H9 (cell line): ENCODE measurements around the gene SLC29A2. TPM values are rescaled to one million over a fixed set of nuclear protein-coding genes. Genes with fewer than 3 reads are reported as not detected.
A peak's percentile ranks its signal among the peaks of the same experiment; 100 is the strongest.

Experiments used
- DNase-seq: peaks from one replicate; pipeline ENCODE4 v3.0.0-alpha.2; 2017
- H2AFZ ChIP-seq: one replicate; pipeline ENCODE4 v1.6.1; 2013; ENCODE audit warnings: mild to moderate bottlenecking, low read length, control low read depth, moderate library complexity
- H2AK5ac ChIP-seq: 2 replicates; pipeline ENCODE4 v1.6.1; 2013; ENCODE audit warnings: low read length, control low read depth, mixed read lengths; ENCODE audit not compliant: insufficient read length
- H2BK120ac ChIP-seq: one replicate; pipeline ENCODE4 v1.6.1; 2013; ENCODE audit warnings: low read depth, mild to moderate bottlenecking, low read length, control low read depth, inconsistent platforms; ENCODE audit not compliant: poor library complexity, severe bottlenecking
- H2BK12ac ChIP-seq: 2 replicates; pipeline ENCODE4 v1.6.1; 2013; ENCODE audit warnings: low read length, control low read depth, mixed read lengths, low read depth; ENCODE audit not compliant: insufficient read length
- H2BK15ac ChIP-seq: 2 replicates; pipeline ENCODE4 v1.6.1; 2013; ENCODE audit warnings: low read depth, low read length, control low read depth
- H2BK20ac ChIP-seq: one replicate; pipeline ENCODE4 v1.6.1; 2013; ENCODE audit warnings: low read depth, mild to moderate bottlenecking, low read length, control low read depth, inconsistent platforms; ENCODE audit not compliant: poor library complexity, severe bottlenecking
- H2BK5ac ChIP-seq: 2 replicates; pipeline ENCODE4 v1.6.1; 2013; ENCODE audit warnings: low read length, control low read depth, mixed read lengths; ENCODE audit not compliant: insufficient read length
- H3K14ac ChIP-seq: 2 replicates; pipeline ENCODE4 v1.6.1; 2013; ENCODE audit warnings: low read length, control low read depth; ENCODE audit not compliant: insufficient read depth
- H3K18ac ChIP-seq: 2 replicates; pipeline ENCODE4 v1.6.1; 2013; ENCODE audit warnings: low read depth, mild to moderate bottlenecking, mixed read lengths, low read length, control low read depth; ENCODE audit not compliant: insufficient read length
- H3K23ac ChIP-seq: 2 replicates; pipeline ENCODE4 v1.6.1; 2013; ENCODE audit warnings: low read length, control low read depth, mixed read lengths, low read depth; ENCODE audit not compliant: insufficient read length
- H3K23me2 ChIP-seq: 2 replicates; pipeline ENCODE4 v1.6.1; 2013; ENCODE audit warnings: low read depth, mild to moderate bottlenecking, mixed read lengths, low read length, control low read depth; ENCODE audit not compliant: insufficient read length, poor library complexity, severe bottlenecking
- H3K27ac ChIP-seq: 2 replicates; pipeline ENCODE4 v1.5.1; 2013; ENCODE audit warnings: low read length, control low read depth, mixed read lengths, low read depth; ENCODE audit not compliant: insufficient read length
- H3K27me3 ChIP-seq: 2 replicates; pipeline ENCODE4 v1.6.1; 2013; ENCODE audit warnings: low read length, control low read depth, inconsistent platforms; ENCODE audit not compliant: insufficient read depth
- H3K4ac ChIP-seq: 2 replicates; pipeline ENCODE4 v1.6.1; 2013; ENCODE audit warnings: low read depth, mild to moderate bottlenecking, control low read depth, inconsistent platforms, low read length, moderate library complexity
- H3K4me1 ChIP-seq: 2 replicates; pipeline ENCODE4 v1.6.1; 2013; ENCODE audit warnings: low read length, control low read depth, inconsistent platforms; ENCODE audit not compliant: insufficient read depth
- H3K4me2 ChIP-seq: 2 replicates; pipeline ENCODE4 v1.6.1; 2013; ENCODE audit warnings: low read length, control low read depth, mixed read lengths; ENCODE audit not compliant: insufficient read length, insufficient read depth
- H3K56ac ChIP-seq: 2 replicates; pipeline ENCODE4 v1.6.1; 2013; ENCODE audit warnings: low read depth, mild to moderate bottlenecking, mixed read lengths, low read length, control low read depth; ENCODE audit not compliant: insufficient read length
- H3K79me1 ChIP-seq: 2 replicates; pipeline ENCODE4 v1.6.1; 2013; ENCODE audit warnings: low read depth, mild to moderate bottlenecking, moderate library complexity, low read length, control low read depth, inconsistent platforms; ENCODE audit not compliant: insufficient read depth, poor library complexity, severe bottlenecking
- H3K79me2 ChIP-seq: 2 replicates; pipeline ENCODE4 v1.6.1; 2013; ENCODE audit warnings: low read length, control low read depth, inconsistent platforms; ENCODE audit not compliant: insufficient read depth
- H3K9ac ChIP-seq: 2 replicates; pipeline ENCODE4 v1.6.1; 2013; ENCODE audit warnings: low read length, control low read depth, mixed read lengths; ENCODE audit not compliant: insufficient read length; ENCODE audit errors: extremely low read depth
- H3K9me3 ChIP-seq: one replicate; pipeline ENCODE4 v1.6.1; 2013; ENCODE audit warnings: low read depth, low read length, inconsistent platforms; ENCODE audit not compliant: control insufficient read depth
- H3T11ph ChIP-seq: one replicate; pipeline ENCODE4 v1.6.1; 2013; ENCODE audit warnings: mild to moderate bottlenecking, low read length, control low read depth, inconsistent platforms
- H4K20me1 ChIP-seq: one replicate; pipeline ENCODE4 v1.6.1; 2013; ENCODE audit not compliant: control insufficient read depth, insufficient read length, insufficient read depth
- H4K5ac ChIP-seq: 2 replicates; pipeline ENCODE4 v1.6.1; 2013; ENCODE audit warnings: low read depth, mild to moderate bottlenecking, mixed read lengths, low read length, control low read depth; ENCODE audit not compliant: insufficient read length
- H4K8ac ChIP-seq: replicated peaks from 2 replicates; pipeline ENCODE4 v1.6.1; 2013; ENCODE audit warnings: low read length, control low read depth, mixed read lengths, low read depth; ENCODE audit not compliant: insufficient read length
- H4K91ac ChIP-seq: 2 replicates; pipeline ENCODE4 v1.6.1; 2013; ENCODE audit warnings: low read depth, mild to moderate bottlenecking, moderate library complexity, mixed read lengths, low read length, control low read depth; ENCODE audit not compliant: insufficient read length
- H3K27ac Mint-ChIP-seq, 3 experiments: 2 replicates in 2 of 3; 3 replicates in 1 of 3; pipeline ENCODE4 v1.8.0; 2020 to 2021; ENCODE audit warnings: mixed read lengths in 3 of 3, mild to moderate bottlenecking in 1 of 3, moderate library complexity in 1 of 3
- H3K27me3 Mint-ChIP-seq: 2 replicates; pipeline ENCODE4 v1.8.0; 2021; ENCODE audit warnings: low read depth, mild to moderate bottlenecking, moderate library complexity, mixed read lengths
- H3K36me3 Mint-ChIP-seq, 3 experiments: 2 replicates in 2 of 3; 3 replicates in 1 of 3; pipeline ENCODE4 v1.8.0; 2020 to 2021; ENCODE audit warnings: low read depth in 3 of 3, mixed read lengths in 3 of 3; ENCODE audit not compliant: insufficient read depth in 1 of 3
- H3K4me1 Mint-ChIP-seq, 2 experiments: 2 replicates each; pipeline ENCODE4 v1.8.0; 2020; ENCODE audit warnings: mixed read lengths in 2 of 2
- H3K4me3 Mint-ChIP-seq, 2 experiments: 2 replicates in 1 of 2; 3 replicates in 1 of 2; pipeline ENCODE4 v1.8.0; 2020 to 2021; ENCODE audit warnings: mild to moderate bottlenecking in 2 of 2, mixed read lengths in 2 of 2, moderate library complexity in 1 of 2
- H3K9me3 Mint-ChIP-seq, 2 experiments: 2 replicates in 1 of 2; 3 replicates in 1 of 2; pipeline ENCODE4 v1.8.0; 2020; ENCODE audit warnings: mild to moderate bottlenecking in 2 of 2, mixed read lengths in 2 of 2, moderate library complexity in 1 of 2
- CTCF ChIP-seq: fragments of 200-600 bp; sonication (generic); conservative IDR thresholded peaks from 3 replicates; pipeline ENCODE4 v1.8.0; 2021; ENCODE audit warnings: antibody characterized with exemption, mild to moderate bottlenecking
- WGBS: extraction: QIAGEN DNeasy Blood & Tissue Kit; methylation state at CpG from one replicate; pipeline ENCODE4 v1.1.7; 2013; ENCODE audit warnings: missing lambda C conversion rate, low lambda C conversion rate, mixed read lengths; ENCODE audit not compliant: insufficient read length; ENCODE audit errors: extremely low coverage; 5-methylcytosine and 5-hydroxymethylcytosine counted together
- total RNA-seq: library from RNA; stranded (reverse); gene quantifications from 2 replicates; pipeline ENCODE4 v1.2.1, GENCODE V29; 2021

SLC29A2 gene
- total RNA-seq, 1 experiment from 2014 or later, result 29.8 TPM

- no peak overlapping the region for H4K8ac ChIP-seq
- H3K14ac ChIP-seq, result no peak overlapping the region; the same call in 1 of the 2 replicates
- no peaks in the 10 kb centered on the region for H3K79me2 ChIP-seq
- no peak overlapping the region for H3T11ph ChIP-seq
- H3K79me1 ChIP-seq, result no peaks in the 10 kb centered on the region
- peaks cover 20% of the 10 kb centered on the region for H3K27me3 Mint-ChIP-seq
- DNase-seq, result no peak
- H3K27ac Mint-ChIP-seq, result peak overlapping the region in 1 of 3 experiments; percentile 91; a peak in 1 of 7 replicates
- H3K4me3 Mint-ChIP-seq, result peak overlapping the region in 1 of 2 experiments; percentile 49; a peak in 2 of 5 replicates
- H3K27me3 ChIP-seq, result no peaks in the 10 kb centered on the region
- no peak overlapping the region for H3K27ac ChIP-seq
- no peak overlapping the region for H3K9ac ChIP-seq
- H3K4ac ChIP-seq, result no peak overlapping the region
- H3K4me1 ChIP-seq, result peaks cover 2% of the 10 kb centered on the region; the same call in 1 of the 2 replicates
- no CpG with 5 or more reads among the region's 17 CpGs for WGBS
- H3K23me2 ChIP-seq, result peaks cover 12% of the 10 kb centered on the region
- H2AFZ ChIP-seq, result no peak overlapping the region
- H3K9me3 ChIP-seq, result no peaks in the 10 kb centered on the region
- no peak overlapping the region for H2BK15ac ChIP-seq
- H2BK120ac ChIP-seq, result no peak overlapping the region
- no peak overlapping the region for H3K4me2 ChIP-seq
- no peak overlapping the region for H4K5ac ChIP-seq
- no peak for TF ChIP-seq CTCF
- H4K91ac ChIP-seq, result no peak overlapping the region
- H3K56ac ChIP-seq, result no peak overlapping the region
- no peaks in the 10 kb centered on the region for H4K20me1 ChIP-seq
- no peak overlapping the region for H2BK12ac ChIP-seq
- H3K18ac ChIP-seq, result no peak overlapping the region
- H3K9me3 Mint-ChIP-seq, result peaks cover 7 to 14% of the 10 kb centered on the region in 2 experiments
- H3K23ac ChIP-seq, result no peak overlapping the region
- H3K36me3 Mint-ChIP-seq, result peaks cover 5 to 12% (median 11%) of the 10 kb centered on the region in 3 experiments
- H3K4me1 Mint-ChIP-seq, result peaks cover 26 to 37% of the 10 kb centered on the region in 2 experiments
- H2BK5ac ChIP-seq, result no peak overlapping the region
- H2BK20ac ChIP-seq, result no peak overlapping the region
- H2AK5ac ChIP-seq, result no peak overlapping the region
Observed at GRCh38 chr11:66314561-66315497, 56.7 kb downstream of the SLC29A2 start.
